Transverse colon (tissue), 4 donors: ENCODE results near the gene CRP. TPM values are rescaled to one million over a fixed set of nuclear protein-coding genes. Genes with fewer than 3 reads are reported as not detected.

Experiments
- DNase-seq: peaks from one replicate; pipeline ENCODE4 v3.0.0-alpha.2; 2019
- H3K27ac ChIP-seq, 4 donors: fragments of 200-600 bp; sonication (generic); 2 replicates each; pipeline ENCODE4 v1.5.1; 2016 to 2018; ENCODE audit warnings: inconsistent platforms in 4 of 4
- H3K27me3 ChIP-seq: fragments of 200-600 bp; sonication (generic); 2 replicates; pipeline ENCODE4 v1.5.1; 2017; ENCODE audit warnings: inconsistent platforms
- H3K36me3 ChIP-seq, 4 donors: fragments of 200-600 bp; sonication (generic); 2 replicates each; pipeline ENCODE4 v1.5.1; 2017 to 2019; ENCODE audit warnings: inconsistent platforms in 4 of 4
- H3K4me1 ChIP-seq, 4 donors: fragments of 200-600 bp; sonication (generic); 2 replicates each; pipeline ENCODE4 v1.5.1; 2017 to 2020; ENCODE audit warnings: inconsistent platforms in 4 of 4
- H3K4me3 ChIP-seq, 4 donors: fragments of 200-600 bp; sonication (generic); 1 replicate in 1 of 4; 2 replicates in 3 of 4; pipeline versions ENCODE4 v1.5.1 to v1.6.1; 2017 to 2019; ENCODE audit warnings: inconsistent platforms in 4 of 4
- H3K9me3 ChIP-seq, 2 donors: fragments of 200-600 bp; sonication (generic); 2 replicates each; pipeline ENCODE4 v1.5.1; 2017 to 2019; ENCODE audit warnings: inconsistent platforms in 2 of 2
- EP300 ChIP-seq: sonication (generic); formaldehyde crosslinking; IDR thresholded peaks from one replicate; pipeline ENCODE4 v1.6.1; 2017; ENCODE audit warnings: antibody characterized with exemption, low read depth
- POLR2A ChIP-seq: fragments of 450-650 bp; IDR thresholded peaks from one replicate; pipeline ENCODE4 v1.6.1; 2016; ENCODE audit warnings: antibody characterized with exemption, mild to moderate bottlenecking, moderate library complexity
- POLR2AphosphoS5 ChIP-seq, 3 donors: sonication (generic); formaldehyde crosslinking; IDR thresholded peaks; one replicate each; pipeline ENCODE4 v1.6.1; 2016; ENCODE audit warnings: antibody characterized with exemption in 3 of 3
- WGBS, 2 donors: methylation state at CpG; one replicate each; pipeline ENCODE4 v1.1.5; 2018; ENCODE audit warnings: low coverage in 1 of 2; 5-methylcytosine and 5-hydroxymethylcytosine counted together
- in situ Hi-C, 4 donors: fragments of 200-750 bp; cut with MboI; loops; one replicate each; pipeline versions ENCODE4 v1.15.0 to v1.15.1; 2017; ENCODE audit warnings: low sequenced_read_pairs in 3 of 4, low pct_ligation_motif_present in 1 of 4, low pct_unique_long_range_greater_than_20kb in 1 of 4
- intact Hi-C: fragments of 100-400 bp; cut with DNase I; formaldehyde crosslinking; loops from one replicate; pipeline ENCODE4 v1.15.1; 2023; ENCODE audit warnings: low total_unique reads
- total RNA-seq, 4 donors: library from RNA; depleted of rRNA; stranded (reverse); fragments of >200 nt; gene quantifications; one replicate each; pipeline ENCODE4 v1.1.0, GENCODE V29; 2016
- TF ChIP-seq, protein P1 (sequence below), 5 experiments: fragments of 200-600 bp in 3 of 5; fragments of 450-650 bp in 2 of 5; sonication (generic) in 3 of 5; IDR thresholded peaks; 1 replicate in 2 of 5; 2 replicates in 3 of 5; pipeline ENCODE4 v1.5.1; 2016 to 2017; ENCODE audit warnings: antibody characterized with exemption in 5 of 5, inconsistent platforms in 3 of 5, mild to moderate bottlenecking in 2 of 5, moderate library complexity in 1 of 5

Gene CRP
- total RNA-seq = not detected

DNA sequence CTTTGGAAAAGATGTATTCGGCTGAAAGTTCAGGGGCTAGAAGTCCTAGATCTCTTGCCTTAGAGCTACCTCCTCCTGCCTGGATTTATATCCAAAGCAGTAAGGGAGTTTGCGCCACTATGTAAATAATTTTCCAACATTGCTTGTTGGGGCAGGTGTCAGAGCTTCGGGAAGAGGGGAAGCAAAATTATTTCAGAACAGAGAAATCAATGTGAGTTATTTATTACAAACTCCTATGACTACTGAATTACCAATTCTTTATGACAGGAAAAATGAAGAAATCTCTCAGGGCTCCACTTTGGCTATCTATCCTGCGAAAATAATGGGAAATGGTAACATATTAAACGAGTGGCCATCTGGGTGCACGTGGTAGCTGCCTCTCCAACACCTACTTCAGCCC, at the start of gene CRP:
TSS of gene CRP (minus strand) at position 61 of the 400 bp plus-strand sequence. CDS start 104 bp downstream, outside the sequence.
- Histone ChIP-seq H3K36me3 (no peaks in the 10 kb centered on the region), H3K27ac (no peak within 1 kb of the TSS), H3K27me3 (no peaks in the 10 kb centered on the region), H3K4me1 (peaks cover 0 to 4% (median 0%) of the 10 kb centered on the region in 4 donors), H3K9me3 (peaks cover 0 to 4% of the 10 kb centered on the region in 2 donors), H3K4me3 (no peak within 1 kb of the TSS)
- WGBS, 2 donors = 77 to 79% methylated on average over 5 to 6 of the region's 6 CpGs
- no peak for TF ChIP-seq POLR2AphosphoS5 (IDR thresholded peaks at IDR 0.05)
- TF ChIP-seq POLR2A = no peak
- no peak for TF ChIP-seq EP300
- TF ChIP-seq, protein P1, sequence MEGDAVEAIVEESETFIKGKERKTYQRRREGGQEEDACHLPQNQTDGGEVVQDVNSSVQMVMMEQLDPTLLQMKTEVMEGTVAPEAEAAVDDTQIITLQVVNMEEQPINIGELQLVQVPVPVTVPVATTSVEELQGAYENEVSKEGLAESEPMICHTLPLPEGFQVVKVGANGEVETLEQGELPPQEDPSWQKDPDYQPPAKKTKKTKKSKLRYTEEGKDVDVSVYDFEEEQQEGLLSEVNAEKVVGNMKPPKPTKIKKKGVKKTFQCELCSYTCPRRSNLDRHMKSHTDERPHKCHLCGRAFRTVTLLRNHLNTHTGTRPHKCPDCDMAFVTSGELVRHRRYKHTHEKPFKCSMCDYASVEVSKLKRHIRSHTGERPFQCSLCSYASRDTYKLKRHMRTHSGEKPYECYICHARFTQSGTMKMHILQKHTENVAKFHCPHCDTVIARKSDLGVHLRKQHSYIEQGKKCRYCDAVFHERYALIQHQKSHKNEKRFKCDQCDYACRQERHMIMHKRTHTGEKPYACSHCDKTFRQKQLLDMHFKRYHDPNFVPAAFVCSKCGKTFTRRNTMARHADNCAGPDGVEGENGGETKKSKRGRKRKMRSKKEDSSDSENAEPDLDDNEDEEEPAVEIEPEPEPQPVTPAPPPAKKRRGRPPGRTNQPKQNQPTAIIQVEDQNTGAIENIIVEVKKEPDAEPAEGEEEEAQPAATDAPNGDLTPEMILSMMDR (IDR thresholded peaks at IDR 0.05) = no peak
- intact Hi-C loops (no loop called here), in situ Hi-C loops (no loop called here)
- DNase-seq = no peak

GRCh38 chr1:159763686-159764085, 49.3 kb upstream of the CRP start:
- in situ Hi-C loops = no loop called here
- no peaks in the 10 kb centered on the region for H3K9me3 ChIP-seq
- DNase-seq = no peak
- intact Hi-C loops = no loop called here
- TF ChIP-seq, protein P1 (IDR thresholded peaks at IDR 0.05) = no peak
- no peak for TF ChIP-seq POLR2A
- TF ChIP-seq EP300 = no peak
- no peak for TF ChIP-seq POLR2AphosphoS5 (IDR thresholded peaks at IDR 0.05)
- H3K4me1 ChIP-seq = no peaks in the 10 kb centered on the region
- H3K4me3 ChIP-seq = no peak overlapping the region
- no peaks in the 10 kb centered on the region for H3K36me3 ChIP-seq
- H3K27ac ChIP-seq = no peak overlapping the region
- peaks cover 4% of the 10 kb centered on the region for H3K27me3 ChIP-seq
- WGBS, 2 donors = 41% methylated on average over 1 of the region's 1 CpG; no CpG with 5 or more reads in 1 of the 2 donors

DNA sequence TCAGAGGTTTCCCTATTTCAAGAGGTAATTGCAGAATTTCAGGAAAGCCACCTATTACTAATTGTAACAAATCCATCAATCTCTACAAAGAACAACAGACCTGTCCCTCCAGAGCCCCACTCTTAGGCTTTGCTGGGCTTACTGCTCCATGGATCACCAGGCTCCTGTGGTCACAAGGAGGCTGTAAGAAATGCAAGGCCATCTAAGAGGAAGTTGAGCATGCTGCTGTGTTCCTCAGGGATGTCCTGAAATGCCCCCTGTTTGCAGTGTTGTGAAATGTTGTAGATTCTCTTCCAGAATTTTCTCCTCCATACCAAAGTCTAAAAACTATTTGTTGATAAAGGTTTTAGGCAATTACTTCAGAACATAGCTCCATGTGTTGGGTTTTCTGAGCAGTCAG, 42.0 kb upstream of the CRP start:
- no peak for DNase-seq
- Histone ChIP-seq H3K27me3 (no peaks in the 10 kb centered on the region), H3K27ac (no peak overlapping the region), H3K4me1 (peaks cover 5 to 21% (median 6%) of the 10 kb centered on the region in 4 donors), H3K4me3 (no peak overlapping the region), H3K9me3 (no peaks in the 10 kb centered on the region), H3K36me3 (no peaks in the 10 kb centered on the region)
- in situ Hi-C loops (no loop called here), intact Hi-C loops (no loop called here)
- TF ChIP-seq EP300 = no peak
- TF ChIP-seq POLR2A = no peak
- TF ChIP-seq, protein P1 (IDR thresholded peaks at IDR 0.05) = no peak
- no peak for TF ChIP-seq POLR2AphosphoS5 (IDR thresholded peaks at IDR 0.05)

- TF ChIP-seq POLR2A (no peak), POLR2AphosphoS5 (IDR thresholded peaks at IDR 0.05) (no peak), EP300 (no peak)
- TF ChIP-seq, protein P1 (IDR thresholded peaks at IDR 0.05) = no peak
- WGBS, 2 donors = 81 to 82% methylated on average over 3 of the region's 3 CpGs
- Histone ChIP-seq H3K36me3 (no peaks in the 10 kb centered on the region), H3K27ac (no peak overlapping the region), H3K9me3 (no peaks in the 10 kb centered on the region), H3K4me3 (no peak overlapping the region), H3K27me3 (no peaks in the 10 kb centered on the region), H3K4me1 (peaks cover 5 to 21% (median 6%) of the 10 kb centered on the region in 4 donors)
- intact Hi-C loops (no loop called here), in situ Hi-C loops (no loop called here)
- no peak for DNase-seq
Measured at GRCh38 chr1:159755451-159756007, 41.1 kb upstream of the CRP start.
